GM21723 (cell line): Measurements from ENCODE around the gene NTN3.
A peak's percentile ranks its signal among the peaks of the same experiment; 100 is the strongest.

ENCODE experiments used
- ATAC-seq: cut with Tn5 transposase; IDR thresholded peaks from one replicate; pipeline ENCODE4 v1.9.1; 2021; ENCODE audit warnings: mild to moderate bottlenecking, moderate library complexity; ENCODE audit not compliant: unreplicated experiment

The NTN3 gene

GRCh38 chr16:2465653-2466415 is 5.3 kb upstream of the NTN3 start:
- ATAC-seq: no peak

GRCh38 chr16:2466667-2467527 is 4.2 kb upstream of the NTN3 start:
- no peak for ATAC-seq

- ATAC-seq: no peak
Measured at GRCh38 chr16:2467528-2468232, 3.4 kb upstream of the NTN3 start.

- ATAC-seq: no peak
Measured at GRCh38 chr16:2468233-2468724, 2.8 kb upstream of the NTN3 start.

- no peak for ATAC-seq
Measured at GRCh38 chr16:2468725-2469398, 2.2 kb upstream of the NTN3 start.

GRCh38 chr16:2469399-2470233 is 1.5 kb upstream of the NTN3 start:
- no peak for ATAC-seq

GRCh38 chr16:2470234-2470601 is 879 bp upstream of the NTN3 start:
- no peak for ATAC-seq

GRCh38 chr16:2470603-2471015 is 488 bp upstream of the NTN3 start:
- no peak for ATAC-seq

- no peak for ATAC-seq
Measured at GRCh38 chr16:2471653-2472487, 773 bp downstream of the NTN3 start.

- no peak for ATAC-seq
Measured at GRCh38 chr16:2472488-2472864, 1.4 kb downstream of the NTN3 start.

- no peak for ATAC-seq
Measured at GRCh38 chr16:2472885-2473445, 1.9 kb downstream of the NTN3 start.

GRCh38 chr16:2473446-2473926 is 2.4 kb downstream of the NTN3 start:
- ATAC-seq: no peak

- peak; percentile 34 for ATAC-seq
Measured at GRCh38 chr16:2473999-2474876, 3.1 kb downstream of the NTN3 start.

- ATAC-seq: peak; percentile 48
Measured at GRCh38 chr16:2474877-2475412, 3.8 kb downstream of the NTN3 start, which contains the start of gene TBC1D24. Gene TBC1D24 (plus strand): TSS chr16:2475127. CDS start chr16:2496149, 21,022 bp downstream.

- no peak for ATAC-seq
Measured at GRCh38 chr16:2475413-2476344, 4.6 kb downstream of the NTN3 start.

- ATAC-seq: no peak
Measured at GRCh38 chr16:2476345-2476720, 5.2 kb downstream of the NTN3 start.
